Activated CD4-positive, CD25-positive, alpha-beta regulatory T cell treated with anti-CD3 and anti-CD28 coated beads, Interleukin-2, amount 50 U/mL, for 24 hours (primary cell): ENCODE measurements around the gene FAM169A.
"Not testable (repeated sequence)": the region's sequence is repeated elsewhere in the genome, so short reads cannot be mapped to it uniquely, and the experiment has no call there.

ENCODE experiments used
- ATAC-seq, 2 donors: fragments of 150-1000 bp; cut with Tn5 transposase; one replicate each; pipeline ENCODE4 v1.10.0; 2021; ENCODE audit warnings: mild to moderate bottlenecking in 1 of 2, moderate library complexity in 1 of 2

FAM169A gene, protein sequence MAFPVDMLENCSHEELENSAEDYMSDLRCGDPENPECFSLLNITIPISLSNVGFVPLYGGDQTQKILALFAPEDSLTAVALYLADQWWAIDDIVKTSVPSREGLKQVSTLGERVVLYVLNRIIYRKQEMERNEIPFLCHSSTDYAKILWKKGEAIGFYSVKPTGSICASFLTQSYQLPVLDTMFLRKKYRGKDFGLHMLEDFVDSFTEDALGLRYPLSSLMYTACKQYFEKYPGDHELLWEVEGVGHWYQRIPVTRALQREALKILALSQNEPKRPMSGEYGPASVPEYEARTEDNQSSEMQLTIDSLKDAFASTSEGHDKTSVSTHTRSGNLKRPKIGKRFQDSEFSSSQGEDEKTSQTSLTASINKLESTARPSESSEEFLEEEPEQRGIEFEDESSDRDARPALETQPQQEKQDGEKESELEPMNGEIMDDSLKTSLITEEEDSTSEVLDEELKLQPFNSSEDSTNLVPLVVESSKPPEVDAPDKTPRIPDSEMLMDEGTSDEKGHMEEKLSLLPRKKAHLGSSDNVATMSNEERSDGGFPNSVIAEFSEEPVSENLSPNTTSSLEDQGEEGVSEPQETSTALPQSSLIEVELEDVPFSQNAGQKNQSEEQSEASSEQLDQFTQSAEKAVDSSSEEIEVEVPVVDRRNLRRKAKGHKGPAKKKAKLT

GRCh38 chr5:74865804-74866595 is at the start of gene FAM169A:
FAM169A (minus strand) TSS chr5:74866387; CDS start chr5:74841676, 24,711 bp downstream.
- peak; percentile 71 to 73 for ATAC-seq

GRCh38 chr5:74915488-74915887 is 49.3 kb upstream of the FAM169A start:
- ATAC-seq, result no peak

DNA sequence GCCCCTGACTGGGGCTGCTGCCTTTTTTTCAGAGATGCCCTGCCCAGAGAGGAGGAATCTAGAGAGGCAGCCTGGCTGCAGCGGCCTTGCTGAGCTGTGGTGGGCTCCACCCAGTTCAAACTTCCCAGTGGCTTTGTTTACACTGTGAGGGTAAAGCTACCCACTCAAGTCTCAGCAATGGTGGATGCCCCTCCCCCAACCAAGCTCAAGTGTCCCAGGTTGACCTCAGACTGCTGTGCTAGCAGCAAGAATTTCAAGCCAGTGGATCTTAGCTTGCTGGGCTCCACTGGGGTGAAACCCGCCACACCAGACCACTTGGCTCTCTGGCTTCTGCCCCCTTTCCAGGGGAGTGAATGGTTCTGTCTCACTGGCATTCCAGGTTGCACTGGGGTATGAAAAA is 45.2 kb upstream of the FAM169A start:
- ATAC-seq, result not testable (repeated sequence)

DNA sequence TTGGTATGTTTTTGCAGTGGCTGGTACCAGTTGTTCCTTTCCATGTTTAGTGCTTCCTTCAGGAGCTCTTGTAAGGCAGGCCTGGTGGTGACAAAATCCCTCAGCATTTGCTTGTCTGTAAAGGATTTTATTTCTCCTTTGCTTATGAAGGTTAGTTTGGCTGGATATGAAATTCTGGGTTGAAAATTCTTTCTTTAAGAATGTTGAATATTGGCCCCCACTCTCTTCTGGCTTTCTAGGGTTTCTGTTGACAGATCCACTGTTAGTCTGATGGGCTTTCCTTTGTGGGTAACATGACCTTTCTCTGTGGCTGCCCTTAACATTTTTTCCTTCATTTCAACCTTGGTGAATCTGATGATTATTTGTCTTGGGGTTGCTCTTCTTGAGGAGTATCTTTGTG is 43.7 kb upstream of the FAM169A start:
- not testable (repeated sequence) for ATAC-seq

GRCh38 chr5:74908237-74908636 is 42.0 kb upstream of the FAM169A start:
- ATAC-seq, result not testable (repeated sequence)

DNA sequence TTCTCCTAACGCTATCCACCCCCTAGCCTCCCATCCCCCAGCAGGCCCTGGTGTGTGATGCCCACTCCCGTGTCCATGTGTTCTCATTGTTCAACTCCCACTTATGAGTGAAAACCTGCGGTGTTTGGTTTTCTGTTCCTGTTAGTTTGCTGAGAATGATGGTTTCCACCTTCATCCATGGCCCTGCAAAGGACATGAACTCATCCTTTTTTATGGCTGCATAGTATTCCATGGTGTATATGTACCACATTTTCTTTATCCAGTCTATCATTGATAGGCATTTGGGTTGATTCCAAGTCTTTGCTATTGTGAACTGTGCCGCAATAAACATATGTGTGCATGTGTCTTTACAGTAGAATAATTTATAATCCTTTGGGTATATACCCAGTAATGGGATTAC is 38.5 kb upstream of the FAM169A start:
- not testable (repeated sequence) for ATAC-seq

GRCh38 chr5:74903165-74903787 is 37.1 kb upstream of the FAM169A start:
- peak in 1 of 2 donors; percentile 48 for ATAC-seq

- no peak for ATAC-seq
These were observed 30.9 kb upstream of the FAM169A start for GRCh38 chr5:74897049-74897448.

- ATAC-seq, result no peak
These were observed 29.7 kb upstream of the FAM169A start for GRCh38 chr5:74895906-74896305.

DNA sequence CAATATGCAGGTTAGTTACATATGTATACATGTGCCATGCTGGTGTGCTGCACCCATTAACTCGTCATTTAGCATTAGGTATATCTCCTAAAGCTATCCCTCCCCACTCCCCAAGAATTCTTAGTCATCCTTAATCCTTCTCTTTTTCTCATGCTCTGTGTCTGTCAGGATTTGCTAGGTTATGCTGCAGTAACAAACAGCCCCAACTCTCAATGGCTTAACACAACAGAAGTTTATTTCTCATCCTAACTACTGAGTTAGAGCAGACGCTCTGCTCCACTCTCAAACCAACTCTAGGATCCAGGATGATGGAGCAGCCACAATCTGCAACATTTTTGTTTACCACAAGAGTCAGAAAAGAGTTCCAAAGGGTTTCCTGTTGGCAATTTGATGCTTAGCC is 28.2 kb upstream of the FAM169A start:
- ATAC-seq, result no peak

DNA sequence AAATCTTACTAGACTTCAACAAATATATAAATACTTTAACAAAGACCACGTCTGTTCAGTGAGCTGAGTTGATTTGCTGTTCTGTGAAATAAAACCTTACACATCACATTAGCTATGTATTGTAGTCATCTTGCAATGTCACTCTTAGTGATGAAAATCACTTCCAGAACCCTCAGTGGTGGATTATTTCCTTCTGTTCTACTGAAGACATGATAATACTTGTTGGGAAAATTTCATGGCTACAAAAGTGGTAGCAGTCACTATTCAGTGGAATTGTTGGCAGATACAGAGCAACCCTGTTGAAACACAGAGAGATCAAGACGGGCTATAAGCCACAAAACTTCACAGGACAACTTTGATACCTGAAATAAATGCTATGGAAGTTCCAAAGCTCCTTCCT is 26.7 kb upstream of the FAM169A start:
- no peak for ATAC-seq

DNA sequence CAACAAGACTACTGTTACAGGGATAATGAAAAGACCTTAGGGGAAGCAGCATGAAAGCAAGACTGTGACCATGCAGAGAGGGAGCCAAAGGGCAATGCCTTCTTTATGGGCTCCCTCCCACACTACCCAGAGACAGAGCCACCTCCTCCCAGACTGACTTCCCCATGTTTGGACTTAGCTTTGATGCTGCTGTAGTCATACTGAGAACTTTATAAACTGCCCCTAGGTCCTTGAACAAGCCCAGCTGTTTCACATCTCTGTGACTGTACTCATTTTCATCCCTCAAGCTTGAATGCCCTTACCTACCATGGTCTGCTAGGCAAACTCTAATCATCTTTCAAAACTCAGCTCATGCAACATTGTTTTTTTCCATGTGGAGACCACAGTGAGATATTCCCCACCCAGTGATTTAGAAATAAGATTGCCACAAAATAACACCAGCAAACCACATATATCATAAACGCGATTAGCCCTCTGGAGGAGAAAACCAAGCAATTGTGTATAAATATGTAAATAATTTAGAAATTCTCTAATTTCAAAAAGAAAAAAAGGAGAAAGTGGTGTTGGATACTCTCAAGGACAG is 23.4 kb upstream of the FAM169A start:
- ATAC-seq, result peak in 1 of 2 donors; percentile 36

DNA sequence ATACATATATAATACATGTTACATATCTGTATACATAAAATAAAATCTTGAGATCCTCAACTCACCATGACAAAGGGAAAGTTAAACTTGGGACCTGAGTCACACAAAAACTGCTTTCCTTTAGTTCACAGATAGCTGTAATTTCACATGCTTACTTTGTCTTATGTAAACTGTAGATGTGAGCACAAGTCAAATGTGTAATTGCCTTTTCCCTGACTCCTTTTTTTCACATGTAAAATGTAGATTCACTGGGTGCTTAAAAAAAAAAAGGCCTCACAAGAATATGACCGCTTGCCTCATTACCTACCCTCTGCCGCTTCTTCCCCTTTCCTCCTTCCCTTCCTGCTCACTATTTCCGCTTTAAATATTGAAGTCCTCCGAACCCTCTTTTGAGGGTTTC is 21.9 kb upstream of the FAM169A start:
- no peak for ATAC-seq

- ATAC-seq, result no peak
These were observed 19.0 kb upstream of the FAM169A start for GRCh38 chr5:74885170-74885569.

DNA sequence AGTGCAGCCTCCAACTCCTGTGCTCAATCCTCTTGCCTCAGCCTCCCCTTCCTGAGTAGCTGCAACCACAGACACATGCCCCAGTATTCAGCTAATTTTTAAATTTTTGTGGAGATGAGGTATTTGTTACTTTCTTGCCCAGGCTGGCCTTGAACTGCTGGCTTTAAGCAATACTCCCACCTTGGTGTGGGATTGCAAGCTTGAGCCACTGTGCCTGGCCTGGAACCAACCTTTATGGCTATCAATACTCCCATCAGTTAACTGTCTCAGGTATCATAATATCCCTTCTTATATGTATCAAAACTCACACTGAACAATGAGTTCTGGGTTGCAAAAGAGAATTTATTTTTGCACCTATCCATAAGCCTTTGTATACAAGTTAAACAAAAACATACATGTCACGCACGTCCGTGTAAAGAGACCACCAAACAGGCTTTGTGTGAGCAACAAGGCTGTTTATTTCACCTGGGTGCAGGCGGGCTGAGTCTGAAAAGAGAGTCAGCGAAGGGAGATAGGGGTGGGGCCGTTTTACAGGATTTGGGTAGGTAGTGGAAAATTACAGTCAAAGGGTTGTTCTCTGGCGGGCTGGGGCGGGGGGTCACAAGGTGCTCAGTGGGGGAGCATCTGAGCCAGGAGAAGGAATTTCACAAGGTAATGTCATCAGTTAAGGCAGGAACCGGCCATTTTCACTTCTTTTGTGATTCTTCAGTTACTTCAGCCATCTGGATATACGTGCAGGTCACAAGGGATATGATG is 16.4 kb upstream of the FAM169A start:
- not testable (repeated sequence) for ATAC-seq

GRCh38 chr5:74877624-74878304 is 11.6 kb upstream of the FAM169A start:
- ATAC-seq, result no peak

DNA sequence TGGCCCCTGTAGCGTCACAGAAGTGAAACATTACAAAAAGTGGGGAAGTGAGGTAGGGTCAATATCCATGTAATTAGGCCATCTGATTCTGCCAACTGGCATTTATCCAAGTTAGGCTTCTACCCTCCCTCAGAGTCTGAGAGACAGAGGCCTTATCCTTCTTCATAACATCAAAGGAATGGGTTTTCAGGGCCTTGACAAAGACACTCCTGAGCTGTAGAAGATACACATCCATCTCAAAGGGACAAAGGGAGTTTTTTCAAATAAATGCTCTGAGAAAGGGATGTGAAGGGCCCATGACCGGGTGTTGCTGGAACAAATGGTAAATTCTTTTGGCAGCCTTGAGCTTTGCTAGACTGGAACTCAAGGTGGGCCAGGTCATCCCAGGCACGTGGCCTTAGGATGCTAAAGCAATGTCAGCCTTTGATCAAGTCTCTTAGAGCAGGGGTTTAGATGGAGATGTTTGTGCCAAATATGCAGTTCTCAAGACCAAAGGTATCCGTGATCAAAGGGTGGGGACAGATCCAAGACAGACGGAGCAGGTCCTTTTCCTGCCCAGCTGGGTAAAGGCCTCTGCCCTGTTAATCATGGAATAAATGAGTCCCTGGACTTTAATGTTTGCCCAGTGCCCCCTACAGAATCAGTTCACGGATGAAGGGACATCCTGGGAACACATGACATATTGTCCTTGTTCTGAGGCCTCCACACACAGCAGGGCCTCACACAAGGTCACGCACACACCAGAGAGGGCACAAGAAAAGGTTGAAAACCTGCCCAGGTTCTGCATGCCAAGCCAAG is 10.0 kb upstream of the FAM169A start:
- no peak for ATAC-seq

GRCh38 chr5:74873525-74874249 is 7.5 kb upstream of the FAM169A start:
- ATAC-seq, result no peak

DNA sequence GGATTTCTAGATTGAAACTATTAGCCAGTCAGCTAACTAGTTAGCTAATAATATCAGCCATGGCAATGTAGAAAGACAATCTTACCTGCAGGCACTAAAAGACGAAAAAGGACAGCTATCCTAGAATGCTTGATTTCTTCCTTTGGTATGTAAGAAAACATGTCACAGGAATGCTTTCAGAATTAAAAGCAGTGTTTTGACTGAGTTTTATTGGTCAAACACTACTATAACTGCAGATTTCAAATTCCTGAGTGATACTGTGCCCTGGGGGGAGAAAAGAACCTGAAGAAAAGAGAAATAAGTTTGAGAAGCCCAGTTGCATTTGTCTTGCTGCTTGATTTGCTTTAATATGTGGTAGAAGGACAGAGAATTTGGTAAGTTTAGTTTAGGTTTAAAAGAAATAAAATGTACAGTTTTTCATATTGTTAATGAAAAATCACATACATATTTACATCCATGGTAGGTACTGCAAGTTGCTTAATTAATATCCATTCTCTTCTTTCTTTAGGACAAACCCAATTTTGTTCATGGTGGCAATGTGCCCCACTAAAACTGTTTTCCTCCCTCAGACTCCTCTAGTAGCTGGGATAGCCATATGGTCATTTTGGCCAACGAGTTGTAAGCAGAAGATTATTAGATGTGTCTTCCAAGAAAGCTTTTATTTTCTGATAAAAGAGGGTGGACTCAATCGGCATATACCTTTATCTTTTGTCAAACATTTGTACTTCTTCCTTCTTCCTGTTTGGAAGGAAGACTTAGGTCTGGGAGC is 4.3 kb upstream of the FAM169A start:
- no peak for ATAC-seq
